SU-DHL-6 (cell line): ENCODE results near the gene TUBB6.

ENCODE experiments used
- H2AFZ ChIP-seq: fragments of 200-600 bp; sonication (generic); 2 replicates; pipeline ENCODE4 v1.6.1; 2014; ENCODE audit warnings: low read depth, mild to moderate bottlenecking, moderate library complexity, mixed read lengths, antibody characterized with exemption, low read length; ENCODE audit not compliant: severe bottlenecking
- H3F3A ChIP-seq: fragments of 200-600 bp; shearing (Covaris generic); 2 replicates; pipeline ENCODE4 v1.6.0; 2016; ENCODE audit warnings: antibody characterized with exemption, mild to moderate bottlenecking; ENCODE audit not compliant: insufficient read depth
- H3K27ac ChIP-seq: fragments of 200-600 bp; sonication (generic); 2 replicates; pipeline ENCODE4 v1.5.1; 2016; ENCODE audit warnings: low read depth, mild to moderate bottlenecking, low read length, moderate library complexity, mixed read lengths
- H3K27me3 ChIP-seq: fragments of 200-600 bp; sonication (generic), shearing (Covaris generic); 2 replicates; pipeline ENCODE4 v1.6.0; 2014; ENCODE audit warnings: mild to moderate bottlenecking, low read length
- H3K36me3 ChIP-seq: fragments of 200-600 bp; sonication (generic); 2 replicates; pipeline ENCODE4 v1.6.1; 2014; ENCODE audit warnings: mild to moderate bottlenecking, low read length, mixed read lengths
- H3K4me2 ChIP-seq: fragments of 300-600, 200-600 bp; shearing (Covaris generic), sonication (generic); 2 replicates; pipeline ENCODE4 v1.6.0; 2014; ENCODE audit warnings: low read length, low read depth, mild to moderate bottlenecking; ENCODE audit not compliant: poor library complexity, severe bottlenecking
- H3K4me3 ChIP-seq: fragments of 200-600 bp; sonication (generic); 2 replicates; pipeline ENCODE4 v1.5.1; 2014; ENCODE audit warnings: antibody characterized with exemption, low read length, mild to moderate bottlenecking, mixed read lengths; ENCODE audit not compliant: insufficient read depth, poor library complexity, severe bottlenecking
- H3K79me2 ChIP-seq: fragments of 200-600 bp; sonication (generic); 2 replicates; pipeline ENCODE4 v1.6.1; 2014; ENCODE audit warnings: mild to moderate bottlenecking, low read length, moderate library complexity; ENCODE audit not compliant: insufficient read depth
- H3K9ac ChIP-seq: fragments of 200-600 bp; sonication (generic); 2 replicates; pipeline ENCODE4 v1.7.0; 2014; ENCODE audit warnings: mild to moderate bottlenecking, low read length
- H3K9me2 ChIP-seq: fragments of 200-600 bp; sonication (generic); replicated peaks from 2 replicates; pipeline ENCODE4 v1.6.1; 2014; ENCODE audit warnings: low read length; ENCODE audit not compliant: insufficient read depth
- H3K9me3 ChIP-seq: fragments of 200-600 bp; sonication (generic); 2 replicates; pipeline ENCODE4 v1.6.1; 2014; ENCODE audit warnings: low read length, mixed read lengths; ENCODE audit not compliant: insufficient read depth
- H4K20me1 ChIP-seq: fragments of 200-600 bp; sonication (generic); 2 replicates; pipeline ENCODE4 v1.6.1; 2014; ENCODE audit warnings: low read depth, mild to moderate bottlenecking, antibody characterized with exemption, low read length, moderate library complexity, mixed read lengths
- EZH2phosphoT487 ChIP-seq: fragments of 200-600 bp; sonication (generic), shearing (Covaris generic); conservative IDR thresholded peaks from 2 replicates; pipeline ENCODE4 v1.6.1; 2018; ENCODE audit warnings: mild to moderate bottlenecking, antibody characterized with exemption, low read length, moderate library complexity, mixed read lengths
- TF ChIP-seq, protein P1 (sequence below): fragments of 200-600 bp; sonication (generic); IDR thresholded peaks from one replicate; pipeline ENCODE4 v1.5.1; 2017; ENCODE audit warnings: antibody characterized with exemption, mild to moderate bottlenecking, low read length, moderate library complexity; ENCODE audit not compliant: insufficient read depth, poor library complexity, severe bottlenecking

TUBB6 gene

DNA sequence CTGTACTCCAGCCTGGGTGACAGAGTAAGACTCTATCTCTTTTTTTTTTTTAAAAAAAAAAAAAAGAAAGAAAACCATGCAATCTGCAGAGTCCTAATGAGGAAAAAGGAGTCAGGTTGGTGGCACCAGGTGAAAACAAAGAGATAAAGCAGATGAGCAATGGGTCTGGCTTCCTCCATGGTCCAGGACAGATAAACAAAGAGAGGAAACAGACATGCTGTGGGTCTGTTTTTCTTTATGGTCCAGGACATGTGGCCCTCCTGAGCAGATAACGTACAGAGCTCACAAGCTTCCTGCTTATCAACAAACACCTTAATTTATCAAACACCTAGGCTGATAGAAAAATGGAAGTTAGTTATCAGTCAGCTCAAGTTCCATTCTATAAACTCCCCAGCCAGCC, 24.4 kb upstream of the TUBB6 start:
- H3K27ac ChIP-seq = no peak overlapping the region
- H3K4me3 ChIP-seq = no peak overlapping the region
- H3K9me3 ChIP-seq = no peaks in the 10 kb centered on the region
- no peak overlapping the region for H3K4me2 ChIP-seq
- H3K27me3 ChIP-seq = no peaks in the 10 kb centered on the region
- no peaks in the 10 kb centered on the region for H3K9me2 ChIP-seq
- H3K79me2 ChIP-seq = no peaks in the 10 kb centered on the region
- no peak overlapping the region for H3K9ac ChIP-seq
- TF ChIP-seq EZH2phosphoT487 = no peak
- TF ChIP-seq, protein P1, sequence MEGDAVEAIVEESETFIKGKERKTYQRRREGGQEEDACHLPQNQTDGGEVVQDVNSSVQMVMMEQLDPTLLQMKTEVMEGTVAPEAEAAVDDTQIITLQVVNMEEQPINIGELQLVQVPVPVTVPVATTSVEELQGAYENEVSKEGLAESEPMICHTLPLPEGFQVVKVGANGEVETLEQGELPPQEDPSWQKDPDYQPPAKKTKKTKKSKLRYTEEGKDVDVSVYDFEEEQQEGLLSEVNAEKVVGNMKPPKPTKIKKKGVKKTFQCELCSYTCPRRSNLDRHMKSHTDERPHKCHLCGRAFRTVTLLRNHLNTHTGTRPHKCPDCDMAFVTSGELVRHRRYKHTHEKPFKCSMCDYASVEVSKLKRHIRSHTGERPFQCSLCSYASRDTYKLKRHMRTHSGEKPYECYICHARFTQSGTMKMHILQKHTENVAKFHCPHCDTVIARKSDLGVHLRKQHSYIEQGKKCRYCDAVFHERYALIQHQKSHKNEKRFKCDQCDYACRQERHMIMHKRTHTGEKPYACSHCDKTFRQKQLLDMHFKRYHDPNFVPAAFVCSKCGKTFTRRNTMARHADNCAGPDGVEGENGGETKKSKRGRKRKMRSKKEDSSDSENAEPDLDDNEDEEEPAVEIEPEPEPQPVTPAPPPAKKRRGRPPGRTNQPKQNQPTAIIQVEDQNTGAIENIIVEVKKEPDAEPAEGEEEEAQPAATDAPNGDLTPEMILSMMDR = no peak
- H3K36me3 ChIP-seq = no peaks in the 10 kb centered on the region
- H2AFZ ChIP-seq = no peak overlapping the region
- no peaks in the 10 kb centered on the region for H4K20me1 ChIP-seq
- no peaks in the 10 kb centered on the region for H3F3A ChIP-seq

DNA sequence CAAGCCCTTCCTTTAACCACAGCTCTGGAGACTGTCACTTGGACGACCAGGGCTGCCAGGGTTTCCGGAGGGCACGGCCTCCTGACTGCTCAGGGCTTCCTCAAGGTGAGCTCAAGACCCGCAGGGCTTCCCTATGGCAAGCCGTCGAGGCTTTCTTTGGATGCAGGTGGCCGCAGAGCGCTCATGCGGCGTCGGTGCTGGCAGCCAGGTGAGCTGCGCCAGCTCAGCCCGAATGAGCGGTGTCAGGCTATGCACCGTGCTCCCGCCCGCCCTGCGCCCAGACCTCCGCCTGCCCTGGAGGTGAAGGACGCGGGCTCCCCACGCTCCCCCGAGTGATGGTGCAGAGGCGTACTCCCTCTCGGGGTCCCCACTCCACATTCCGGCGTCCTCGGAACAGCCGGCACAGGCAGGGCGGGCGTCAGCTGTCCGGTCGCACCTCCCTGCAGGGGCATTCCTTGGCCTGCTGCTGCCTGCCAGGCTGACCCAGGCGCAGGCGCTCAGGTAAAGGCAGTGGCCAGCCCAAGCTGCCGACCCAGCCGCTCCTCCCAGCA, 20.8 kb upstream of the TUBB6 start:
- Histone ChIP-seq H3F3A (no peaks in the 10 kb centered on the region), H3K79me2 (no peaks in the 10 kb centered on the region), H3K4me2 (no peak overlapping the region), H3K4me3 (no peak overlapping the region), H3K9me3 (no peaks in the 10 kb centered on the region), H3K9me2 (no peaks in the 10 kb centered on the region), H3K9ac (no peak overlapping the region), H3K27ac (no peak overlapping the region), H4K20me1 (no peaks in the 10 kb centered on the region), H3K27me3 (no peaks in the 10 kb centered on the region), H2AFZ (no peak overlapping the region), H3K36me3 (no peaks in the 10 kb centered on the region)
- no peak for TF ChIP-seq EZH2phosphoT487
- TF ChIP-seq, protein P1 = no peak

DNA sequence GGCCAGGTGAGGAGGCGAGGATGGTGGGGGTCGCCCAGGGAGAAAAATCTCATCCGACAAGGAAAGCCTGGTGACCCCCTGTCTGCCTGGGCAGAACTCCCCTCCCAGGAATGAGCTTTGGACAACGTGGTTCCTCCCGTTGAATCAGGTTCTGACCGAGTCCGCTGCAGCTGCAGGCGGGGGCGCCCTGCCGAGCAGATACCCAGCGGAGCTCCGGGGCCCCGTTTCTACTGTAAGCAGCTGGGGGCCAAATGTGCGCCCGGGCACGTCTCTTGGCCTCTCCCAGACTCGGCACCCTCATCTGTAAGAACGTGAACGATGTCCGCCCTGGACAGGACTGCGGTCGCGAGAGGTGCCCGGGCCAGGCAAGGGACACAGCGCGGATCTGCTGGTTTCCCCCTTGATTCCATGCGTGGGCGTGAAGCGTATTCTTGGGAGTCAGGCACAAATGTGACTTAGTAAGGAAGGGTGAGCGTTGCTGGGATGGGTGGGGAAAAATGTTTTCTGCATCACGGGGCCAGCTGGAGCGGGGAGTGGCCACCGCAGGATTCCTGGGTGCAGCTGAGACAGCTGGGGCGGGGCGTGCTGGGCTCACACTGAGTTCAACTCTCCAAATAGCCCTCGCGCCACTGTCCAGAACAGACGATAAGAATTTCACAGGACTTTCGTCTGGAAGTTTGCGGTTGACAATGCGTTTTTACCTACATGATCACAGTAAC, 20.2 kb upstream of the TUBB6 start:
- H3K9ac ChIP-seq = no peak overlapping the region
- H3K9me3 ChIP-seq = no peaks in the 10 kb centered on the region
- H3K27me3 ChIP-seq = no peaks in the 10 kb centered on the region
- H3K9me2 ChIP-seq = no peaks in the 10 kb centered on the region
- H3F3A ChIP-seq = no peaks in the 10 kb centered on the region
- no peak overlapping the region for H3K27ac ChIP-seq
- H3K36me3 ChIP-seq = no peaks in the 10 kb centered on the region
- H3K79me2 ChIP-seq = no peaks in the 10 kb centered on the region
- H4K20me1 ChIP-seq = no peaks in the 10 kb centered on the region
- TF ChIP-seq, protein P1 = no peak
- no peak for TF ChIP-seq EZH2phosphoT487
- no peak overlapping the region for H3K4me2 ChIP-seq
- no peak overlapping the region for H3K4me3 ChIP-seq
- H2AFZ ChIP-seq = no peak overlapping the region
